ENCODE results near the gene ACOX3.
"Not testable (repeated sequence)": the region's sequence is repeated elsewhere in the genome, so short reads cannot be mapped to it uniquely, and the experiment has no call there.

Gene ACOX3

DNA sequence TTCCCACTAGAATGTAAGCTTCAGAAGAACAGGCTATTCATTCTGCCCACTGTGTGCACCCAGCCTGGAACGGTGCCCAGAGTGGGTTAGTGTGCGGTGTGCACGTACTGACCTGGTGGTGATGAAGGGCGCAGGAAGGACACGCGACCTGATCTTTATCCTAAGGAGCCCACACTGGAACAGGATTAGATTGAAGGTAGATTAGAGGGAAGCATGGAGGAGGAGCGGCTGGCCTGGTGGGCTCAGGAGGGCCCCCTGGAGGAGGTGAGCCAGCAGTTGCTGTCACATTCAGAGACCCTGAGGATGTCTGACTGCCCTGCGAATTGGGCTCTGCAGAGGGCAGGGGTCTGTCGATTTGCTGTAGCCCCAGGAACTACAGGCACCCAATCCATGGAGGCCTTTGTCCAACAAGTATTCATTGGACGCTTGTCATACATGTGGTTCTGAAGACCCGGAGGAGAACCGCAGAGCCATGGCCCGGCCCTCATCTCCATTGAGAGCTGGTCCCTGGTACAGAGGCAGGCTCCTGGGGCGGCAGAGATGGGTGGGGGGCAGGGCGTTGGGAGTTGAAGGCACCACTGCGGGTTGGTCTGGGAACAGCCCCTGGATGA, 97.8 kb downstream of the ACOX3 start:
- Histone ChIP-seq H3K4me3 (ENCODE audit: low read depth in 1 of 2, low read length in 1 of 2) (no peak overlapping the region), H3K4me1 (ENCODE audit: control insufficient read depth in 1 of 2, insufficient read depth in 1 of 2, low read depth in 1 of 2, low read length in 1 of 2) (peaks cover 0 to 9% of the 10 kb centered on the region in 2 experiments), H3K36me3 (no peaks in the 10 kb centered on the region), H3K9me3 (no peaks in the 10 kb centered on the region), H3K27ac (no peak overlapping the region), H3K27me3 (no peaks in the 10 kb centered on the region)
- TF ChIP-seq, protein P1, sequence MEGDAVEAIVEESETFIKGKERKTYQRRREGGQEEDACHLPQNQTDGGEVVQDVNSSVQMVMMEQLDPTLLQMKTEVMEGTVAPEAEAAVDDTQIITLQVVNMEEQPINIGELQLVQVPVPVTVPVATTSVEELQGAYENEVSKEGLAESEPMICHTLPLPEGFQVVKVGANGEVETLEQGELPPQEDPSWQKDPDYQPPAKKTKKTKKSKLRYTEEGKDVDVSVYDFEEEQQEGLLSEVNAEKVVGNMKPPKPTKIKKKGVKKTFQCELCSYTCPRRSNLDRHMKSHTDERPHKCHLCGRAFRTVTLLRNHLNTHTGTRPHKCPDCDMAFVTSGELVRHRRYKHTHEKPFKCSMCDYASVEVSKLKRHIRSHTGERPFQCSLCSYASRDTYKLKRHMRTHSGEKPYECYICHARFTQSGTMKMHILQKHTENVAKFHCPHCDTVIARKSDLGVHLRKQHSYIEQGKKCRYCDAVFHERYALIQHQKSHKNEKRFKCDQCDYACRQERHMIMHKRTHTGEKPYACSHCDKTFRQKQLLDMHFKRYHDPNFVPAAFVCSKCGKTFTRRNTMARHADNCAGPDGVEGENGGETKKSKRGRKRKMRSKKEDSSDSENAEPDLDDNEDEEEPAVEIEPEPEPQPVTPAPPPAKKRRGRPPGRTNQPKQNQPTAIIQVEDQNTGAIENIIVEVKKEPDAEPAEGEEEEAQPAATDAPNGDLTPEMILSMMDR (IDR thresholded peaks at IDR 0.05): no peak

DNA sequence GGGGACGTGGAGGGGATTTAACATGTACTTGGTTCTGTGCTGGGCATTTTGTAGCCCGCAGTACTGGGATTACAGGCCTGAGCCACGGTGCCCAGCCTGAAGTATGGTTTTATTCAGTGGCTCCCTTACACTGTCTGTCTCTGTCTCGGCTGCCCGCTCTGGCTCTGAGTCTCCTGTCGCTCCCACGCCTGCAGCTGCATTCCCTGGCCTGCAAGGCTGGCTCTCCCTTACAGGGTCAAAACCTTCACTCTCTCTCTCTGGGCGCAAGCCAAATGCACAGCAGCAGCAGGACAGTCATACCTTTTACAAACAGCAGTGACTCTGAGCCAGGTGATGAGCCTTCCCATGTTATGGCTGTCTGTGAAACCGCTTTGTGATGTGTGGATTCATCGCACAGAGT, 98.8 kb downstream of the ACOX3 start:
- H3K4me3 ChIP-seq (ENCODE audit: low read depth in 1 of 2, low read length in 1 of 2): no peak overlapping the region
- no peaks in the 10 kb centered on the region for H3K27me3 ChIP-seq
- no peaks in the 10 kb centered on the region for H3K9me3 ChIP-seq
- no peaks in the 10 kb centered on the region for H3K36me3 ChIP-seq
- no peak overlapping the region for H3K27ac ChIP-seq
- TF ChIP-seq, protein P1 (IDR thresholded peaks at IDR 0.05): no peak
- peaks cover 8 to 17% of the 10 kb centered on the region in 2 experiments for H3K4me1 ChIP-seq (ENCODE audit: control insufficient read depth in 1 of 2, insufficient read depth in 1 of 2, low read depth in 1 of 2, low read length in 1 of 2)

DNA sequence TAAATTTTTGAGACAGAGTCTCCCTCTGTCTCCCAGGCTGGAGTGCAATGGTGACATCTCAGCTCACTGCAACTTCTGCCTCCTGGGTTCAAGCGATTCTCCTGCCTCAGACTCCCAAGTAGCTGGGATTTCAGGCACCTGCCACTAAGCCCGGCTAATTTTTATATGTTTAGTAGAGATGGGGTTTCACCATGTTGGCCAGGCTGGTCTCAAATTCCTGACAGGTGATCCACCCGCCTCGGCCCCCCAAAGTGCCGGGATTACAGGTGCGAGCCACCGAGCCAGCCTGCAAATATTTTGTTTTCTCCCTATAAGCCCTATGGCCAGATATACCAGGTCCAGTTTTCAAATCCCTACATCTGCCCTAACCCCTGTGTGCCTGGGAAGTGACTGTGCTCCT, 99.2 kb downstream of the ACOX3 start:
- H3K4me1 ChIP-seq (ENCODE audit: control insufficient read depth in 1 of 2, insufficient read depth in 1 of 2, low read depth in 1 of 2, low read length in 1 of 2): peaks cover 12 to 21% of the 10 kb centered on the region in 2 experiments
- not testable (repeated sequence) for H3K4me3 ChIP-seq (ENCODE audit: low read depth in 1 of 2, low read length in 1 of 2)

GRCh38 chr4:8340781-8341241, 99.7 kb downstream of the ACOX3 start:
- Histone ChIP-seq H3K36me3 (no peaks in the 10 kb centered on the region), H3K27me3 (no peaks in the 10 kb centered on the region), H3K4me1 (ENCODE audit: control insufficient read depth in 1 of 2, insufficient read depth in 1 of 2, low read depth in 1 of 2, low read length in 1 of 2) (peaks cover 13 to 25% of the 10 kb centered on the region in 2 experiments), H3K27ac (no peak overlapping the region), H3K9me3 (no peaks in the 10 kb centered on the region), H3K4me3 (ENCODE audit: low read depth in 1 of 2, low read length in 1 of 2) (no peak overlapping the region)
- TF ChIP-seq, protein P1 (IDR thresholded peaks at IDR 0.05): no peak

More for the DNA sequence above, 99.2 kb downstream of the ACOX3 start:
- H3K27me3 ChIP-seq, H3K36me3 ChIP-seq, H3K27ac ChIP-seq, H3K9me3 ChIP-seq: not testable (repeated sequence)

DNA sequence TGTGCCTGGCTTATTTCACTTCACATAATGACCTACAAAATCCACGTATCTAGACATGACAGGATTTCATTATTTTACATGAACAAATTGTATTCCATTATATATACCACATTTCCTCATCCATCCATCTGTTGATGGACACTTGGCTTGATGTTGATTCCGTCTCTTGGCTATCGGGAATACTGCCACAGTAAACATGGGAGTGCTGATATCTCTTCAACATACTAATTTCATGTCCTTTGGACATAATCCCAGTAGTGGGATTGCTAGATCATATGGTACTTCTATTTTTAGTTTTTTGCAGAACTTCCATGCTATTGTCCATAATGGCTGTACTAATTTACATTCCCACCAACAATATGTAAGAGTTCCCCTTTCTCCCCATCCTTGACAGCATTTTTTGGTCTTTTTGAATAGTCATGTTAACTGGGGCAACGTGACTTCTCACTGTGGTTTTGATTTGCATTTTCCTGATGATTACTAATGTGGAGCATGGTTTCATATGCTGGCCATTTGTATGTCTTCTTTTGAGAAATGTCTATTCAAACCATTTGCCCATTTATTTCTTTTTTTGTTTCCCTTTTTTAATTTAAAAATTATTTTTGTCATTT, 102.1 kb downstream of the ACOX3 start:
- TF ChIP-seq, protein P1 (IDR thresholded peaks at IDR 0.05): no peak
- H3K27ac ChIP-seq: no peak overlapping the region
- no peaks in the 10 kb centered on the region for H3K27me3 ChIP-seq
- no peak overlapping the region for H3K4me3 ChIP-seq (ENCODE audit: low read depth in 1 of 2, low read length in 1 of 2)
- H3K36me3 ChIP-seq: no peaks in the 10 kb centered on the region
- H3K9me3 ChIP-seq: no peaks in the 10 kb centered on the region
- H3K4me1 ChIP-seq (ENCODE audit: control insufficient read depth in 1 of 2, insufficient read depth in 1 of 2, low read depth in 1 of 2, low read length in 1 of 2): peaks cover 13 to 30% of the 10 kb centered on the region in 2 experiments

GRCh38 chr4:8336412-8337075, 104.0 kb downstream of the ACOX3 start:
- H3K4me3 ChIP-seq (ENCODE audit: low read depth in 1 of 2, low read length in 1 of 2): no peak overlapping the region
- peaks cover 13 to 30% of the 10 kb centered on the region in 2 experiments for H3K4me1 ChIP-seq (ENCODE audit: control insufficient read depth in 1 of 2, insufficient read depth in 1 of 2, low read depth in 1 of 2, low read length in 1 of 2)
- no peaks in the 10 kb centered on the region for H3K36me3 ChIP-seq
- peak overlapping the region; percentile 55 for H3K27ac ChIP-seq
- H3K27me3 ChIP-seq: no peaks in the 10 kb centered on the region
- H3K9me3 ChIP-seq: no peaks in the 10 kb centered on the region
- TF ChIP-seq, protein P1 (IDR thresholded peaks at IDR 0.05): no peak

Measured in neutrophil (primary cell).